ENCODE results near the gene KIF20B.
A peak's percentile ranks its signal among the peaks of the same experiment; 100 is the strongest.

The KIF20B gene

GRCh38 chr10:89701242-89702120 lies at the start of gene KIF20B:
TSS of gene KIF20B (plus strand) at chr10:89701590. CDS start at chr10:89705295, 3,705 bp downstream.
- DNase-seq: peak; percentile 90 to 96

GRCh38 chr10:89651916-89652573 lies 49.3 kb upstream of the KIF20B start:
- no peak for DNase-seq

- no peak for DNase-seq
Observed at GRCh38 chr10:89652806-89653370, 48.5 kb upstream of the KIF20B start.

- DNase-seq: no peak
Observed at GRCh38 chr10:89653410-89653869, 48.0 kb upstream of the KIF20B start.

- DNase-seq: peak in 1 of 2 experiments; percentile 6
Observed at GRCh38 chr10:89655722-89656121, 45.7 kb upstream of the KIF20B start.

GRCh38 chr10:89657302-89657701 lies 44.1 kb upstream of the KIF20B start:
- no peak for DNase-seq

GRCh38 chr10:89659143-89660131 lies 42.0 kb upstream of the KIF20B start:
- DNase-seq: no peak

GRCh38 chr10:89662596-89662995 lies 38.8 kb upstream of the KIF20B start:
- DNase-seq: no peak

- DNase-seq: no peak
Observed at GRCh38 chr10:89663144-89663543, 38.2 kb upstream of the KIF20B start.

GRCh38 chr10:89664203-89664602 lies 37.2 kb upstream of the KIF20B start:
- no peak for DNase-seq

- no peak for DNase-seq
Observed at GRCh38 chr10:89665302-89665701, 36.1 kb upstream of the KIF20B start.

- no peak for DNase-seq
Observed at GRCh38 chr10:89666138-89666537, 35.3 kb upstream of the KIF20B start.

GRCh38 chr10:89668386-89669071 lies 32.9 kb upstream of the KIF20B start:
- DNase-seq: no peak

GRCh38 chr10:89669985-89670384 lies 31.4 kb upstream of the KIF20B start:
- no peak for DNase-seq

GRCh38 chr10:89670926-89671325 lies 30.5 kb upstream of the KIF20B start:
- DNase-seq: no peak

- no peak for DNase-seq
Observed at GRCh38 chr10:89677341-89677740, 24.0 kb upstream of the KIF20B start.

- DNase-seq: no peak
Observed at GRCh38 chr10:89679986-89680385, 21.4 kb upstream of the KIF20B start.

GRCh38 chr10:89683883-89684282 lies 17.5 kb upstream of the KIF20B start:
- peak in 1 of 2 experiments; percentile 0 for DNase-seq

GRCh38 chr10:89684604-89685003 lies 16.8 kb upstream of the KIF20B start:
- no peak for DNase-seq

- DNase-seq: no peak
Observed at GRCh38 chr10:89685936-89686335, 15.5 kb upstream of the KIF20B start.

GRCh38 chr10:89690027-89690426 lies 11.4 kb upstream of the KIF20B start:
- DNase-seq: no peak

GRCh38 chr10:89692416-89692815 lies 9.0 kb upstream of the KIF20B start:
- DNase-seq: no peak
